OCI-LY7 (cell line): ENCODE measurements around the gene METTL3. TPM values are rescaled to one million over a fixed set of nuclear protein-coding genes. Genes with fewer than 3 reads are reported as not detected.
A peak's percentile ranks its signal among the peaks of the same experiment; 100 is the strongest.

Experiments used
- BruUV-seq: library from RNA; stranded (reverse); fragments of 400-500 nt; replicated peaks from 2 replicates; lab custom pipeline; 2021; lab: Mats Ljungman, UMichigan
- CTCF ChIA-PET: fragments of 300-600 bp; sonication (Branson Sonifier 250); formaldehyde crosslinking; loops from one replicate; lab custom pipeline; 2022; ENCODE audit warnings: antibody characterized with exemption; ENCODE audit not compliant: unreplicated experiment; lab: Charles Lee
- POLR2A ChIA-PET: fragments of 300-600 bp; sonication (Branson Sonifier 250); formaldehyde crosslinking; loops from one replicate; lab custom pipeline; 2022; ENCODE audit warnings: antibody characterized with exemption; lab: Charles Lee
- DNase-seq: peaks from one replicate; pipeline ENCODE4 v3.0.0-alpha.2; 2015; ENCODE audit warnings: low spot score
- H2AFZ ChIP-seq: fragments of 200-600 bp; sonication (generic), shearing (Covaris generic); 2 replicates; pipeline ENCODE4 v1.6.1; 2014; ENCODE audit warnings: mild to moderate bottlenecking, antibody characterized with exemption, low read length, moderate library complexity
- H3K27ac ChIP-seq: fragments of 200-600 bp; sonication (generic); 2 replicates; pipeline ENCODE4 v1.5.1; 2014; ENCODE audit warnings: mixed run types, low read depth, mild to moderate bottlenecking, moderate library complexity, low read length, inconsistent platforms; ENCODE audit not compliant: poor library complexity, severe bottlenecking
- H3K36me3 ChIP-seq: fragments of 200-600 bp; sonication (generic); 2 replicates; pipeline ENCODE4 v1.6.1; 2014; ENCODE audit warnings: mild to moderate bottlenecking, antibody characterized with exemption, low read length, moderate library complexity, mixed read lengths; ENCODE audit not compliant: insufficient read depth
- H3K4me1 ChIP-seq: fragments of 200-600 bp; sonication (generic); 2 replicates; pipeline ENCODE4 v1.5.1; 2014; ENCODE audit warnings: mild to moderate bottlenecking, low read length; ENCODE audit not compliant: insufficient read depth, poor library complexity, severe bottlenecking
- H3K4me2 ChIP-seq: fragments of 200-600 bp; sonication (generic); 2 replicates; pipeline ENCODE4 v1.6.1; 2014; ENCODE audit warnings: mild to moderate bottlenecking, low read length
- H3K4me3 ChIP-seq: fragments of 200-600 bp; sonication (generic); 2 replicates; pipeline ENCODE4 v1.5.1; 2014; ENCODE audit warnings: mild to moderate bottlenecking, low read depth, low read length; ENCODE audit not compliant: poor library complexity, severe bottlenecking
- H3K79me2 ChIP-seq: fragments of 200-600 bp; sonication (generic); 2 replicates; pipeline ENCODE4 v1.6.1; 2016; ENCODE audit warnings: low read depth, mild to moderate bottlenecking, low read length, moderate library complexity, mixed read lengths; ENCODE audit not compliant: insufficient read depth
- H3K9me2 ChIP-seq: fragments of 200-600 bp; sonication (generic); 2 replicates; pipeline ENCODE4 v1.6.1; 2016; ENCODE audit warnings: mild to moderate bottlenecking, low read length, mixed read lengths; ENCODE audit not compliant: insufficient read depth
- H3K9me3 ChIP-seq: fragments of 200-600 bp; sonication (generic); 2 replicates; pipeline ENCODE4 v1.6.1; 2014; ENCODE audit warnings: mild to moderate bottlenecking, mixed run types, low read length, mixed read lengths
- H4K20me1 ChIP-seq: fragments of 200-600 bp; sonication (generic); 2 replicates; pipeline ENCODE4 v1.6.1; 2014; ENCODE audit warnings: mild to moderate bottlenecking, antibody characterized with exemption, low read length, moderate library complexity, mixed read lengths; ENCODE audit not compliant: insufficient read depth
- CTCF ChIP-seq: fragments of 200-600 bp; sonication (generic); conservative IDR thresholded peaks from 2 replicates; pipeline ENCODE4 v1.5.1; 2014; ENCODE audit warnings: mild to moderate bottlenecking, antibody characterized with exemption, low read length, moderate library complexity, mixed read lengths
- EZH2phosphoT487 ChIP-seq: fragments of 200-600 bp; sonication (generic); IDR thresholded peaks from 2 replicates; pipeline ENCODE4 v1.6.1; 2018; ENCODE audit warnings: low read depth, borderline replicate concordance, mild to moderate bottlenecking, mixed run types, antibody characterized with exemption, low read length, moderate library complexity, mixed read lengths
- intact Hi-C: fragments of 100-400 bp; cut with micrococcal nuclease; formaldehyde crosslinking; loops from one replicate; pipeline ENCODE4 v1.10.0; 2022; ENCODE audit not compliant: unreplicated experiment
- total RNA-seq, 2 experiments: library from RNA; depleted of rRNA in 1 of 2; stranded (reverse); fragments of >200 nt in 1 of 2; shearing (Covaris generic) in 1 of 2; gene quantifications; 2 replicates each; pipeline ENCODE4 v1.2.3, GENCODE V29; 2014 to 2022

Gene METTL3
- total RNA-seq, 2 experiments from 2014 or later: 101 to 145 TPM

DNA sequence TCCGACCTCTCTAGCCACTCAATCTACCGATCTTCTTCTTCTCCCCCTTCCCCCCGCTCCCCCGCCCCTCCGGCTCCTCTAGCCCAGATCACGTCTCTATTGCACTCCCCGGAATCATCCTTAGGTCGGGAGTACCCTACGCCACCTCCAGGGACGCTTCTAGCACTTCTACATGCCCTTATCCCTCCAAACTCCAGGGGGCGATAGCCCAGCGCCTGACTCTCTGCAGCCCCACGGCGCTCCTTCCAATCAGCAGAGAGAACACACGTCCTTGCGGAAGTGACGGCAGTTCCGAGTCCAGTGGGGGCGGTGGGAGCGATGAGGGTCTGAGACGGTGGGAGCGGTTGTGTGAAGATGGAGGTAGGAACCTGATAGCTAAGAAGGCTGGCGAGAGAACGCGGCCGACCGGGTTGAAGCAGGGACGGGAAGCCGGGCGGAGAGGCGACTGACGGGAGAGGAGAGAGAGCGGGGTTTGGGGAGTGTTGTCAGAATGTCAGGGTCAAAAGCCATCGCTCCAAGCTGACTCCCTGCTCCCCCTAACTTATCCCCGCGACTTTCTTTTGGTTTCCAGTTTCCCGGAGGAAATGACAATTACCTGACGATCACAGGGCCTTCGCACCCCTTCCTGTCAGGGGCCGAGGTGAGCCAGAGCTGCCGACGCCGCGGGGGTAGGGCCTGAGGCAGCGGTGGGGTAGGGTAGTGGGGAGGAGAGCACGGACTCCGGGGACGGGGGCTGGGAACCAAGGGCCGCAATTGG is 34.0 kb downstream of the METTL3 start, which contains the start of the genes RAB2B and TOX4:
RAB2B (minus strand) TSS at position 35 of the 757 bp plus-strand sequence. CDS start 87 bp downstream, outside the sequence.
TOX4 (plus strand) TSS at position 271 of the 757 bp plus-strand sequence; CDS start at position 355, 84 bp downstream.
- Histone ChIP-seq H2AFZ (peak within 1 kb of the TSS; percentile 84), H3K79me2 (peaks cover 43% of the 10 kb centered on the region), H3K9me3 (no peaks in the 10 kb centered on the region), H3K4me3 (peak within 1 kb of the TSS; percentile 93), H3K9me2 (no peaks in the 10 kb centered on the region), H3K27ac (peak within 1 kb of the TSS; percentile 58), H3K36me3 (peaks cover 33% of the 10 kb centered on the region), H3K4me1 (peaks cover 16% of the 10 kb centered on the region), H4K20me1 (no peaks in the 10 kb centered on the region), H3K4me2 (peak within 1 kb of the TSS; percentile 98)
- peak; percentile 98 for DNase-seq
- intact Hi-C loops: loop anchor here (1.0 kb wide), 2 partner anchors 21 to 93 kb away; partner anchors contain the start of genes CHD8 and SUPT16H
- CTCF ChIA-PET: interaction anchor here (0.6 to 0.7 kb wide), 2 partner anchors 97 to 376 kb away, joined by 4 to 12 read pairs; no protein-coding TSS in a partner anchor
- peak; percentile 89 for TF ChIP-seq CTCF
- TF ChIP-seq EZH2phosphoT487: no peak
- POLR2A ChIA-PET: interaction anchor here (0.6 to 3.8 kb wide), 8 partner anchors 10 to 1642 kb away, joined by 3 to 31 read pairs (median 4); partner anchors contain the start of gene CHD8
- no TSS peak for BruUV-seq

DNA sequence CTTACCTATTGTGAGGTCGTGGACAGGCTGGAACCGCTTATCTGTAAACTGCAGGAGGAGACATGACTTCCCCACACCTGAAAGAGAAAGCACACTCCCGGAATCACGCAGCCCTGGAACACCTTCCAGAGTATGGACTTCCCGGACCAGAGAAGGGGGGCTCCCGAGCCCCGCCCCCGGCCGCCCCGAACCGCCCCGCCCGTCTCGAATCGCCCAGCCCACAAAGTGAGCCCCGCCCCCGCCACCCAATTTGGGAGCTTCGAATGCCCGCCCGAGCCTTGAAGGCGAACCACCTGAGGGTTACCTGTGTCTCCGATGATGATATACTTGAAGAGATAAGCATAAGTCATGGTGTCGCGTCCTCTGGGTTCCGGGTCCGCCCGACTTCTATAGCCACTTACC is 34.6 kb downstream of the METTL3 start:
- intact Hi-C loops: no loop called here
- H3K9me3 ChIP-seq: no peaks in the 10 kb centered on the region
- H3K4me3 ChIP-seq: peak overlapping the region; percentile 93
- H3K27ac ChIP-seq: peak overlapping the region; percentile 58
- H3K4me2 ChIP-seq: peak overlapping the region; percentile 86
- no peaks in the 10 kb centered on the region for H3K9me2 ChIP-seq
- H3K4me1 ChIP-seq: peaks cover 16% of the 10 kb centered on the region
- CTCF ChIA-PET: interaction anchor here (0.6 kb wide), 3 partner anchors 12 to 98 kb away, joined by 3 to 12 read pairs (median 3); partner anchors contain the start of gene METTL3
- H4K20me1 ChIP-seq: no peaks in the 10 kb centered on the region
- DNase-seq: no peak
- BruUV-seq: no TSS peak
- TF ChIP-seq EZH2phosphoT487: no peak
- TF ChIP-seq CTCF: no peak
- POLR2A ChIA-PET: interaction anchor here (0.6 to 3.8 kb wide), 8 partner anchors 11 to 1643 kb away, joined by 3 to 31 read pairs (median 6); partner anchors contain the start of genes CHD8 and SALL2
- H3K36me3 ChIP-seq: peaks cover 28% of the 10 kb centered on the region
- peaks cover 43% of the 10 kb centered on the region for H3K79me2 ChIP-seq
- H2AFZ ChIP-seq: peak overlapping the region; percentile 84
